KMS-11 (cell line): ENCODE data around the gene VPS11.
"Not testable (repeated sequence)": the region's sequence is repeated elsewhere in the genome, so short reads cannot be mapped to it uniquely, and the experiment has no call there.

Experiments
- H2AFZ ChIP-seq: fragments of 200-600 bp; sonication (generic); 2 replicates; pipeline ENCODE4 v1.6.1; 2016; ENCODE audit warnings: antibody characterized with exemption, mixed run types, low read depth
- H3K27ac ChIP-seq: fragments of 200-600 bp; sonication (generic); 2 replicates; pipeline ENCODE4 v1.6.1; 2016; ENCODE audit warnings: mild to moderate bottlenecking, mixed run types
- H3K27me3 ChIP-seq: fragments of 200-600 bp; sonication (generic); 2 replicates; pipeline ENCODE4 v1.6.1; 2017; ENCODE audit warnings: mild to moderate bottlenecking, low read depth, mixed run types, moderate library complexity; ENCODE audit not compliant: insufficient read depth
- H3K36me3 ChIP-seq: fragments of 200-600 bp; sonication (generic); 2 replicates; pipeline ENCODE4 v1.6.1; 2017; ENCODE audit warnings: mild to moderate bottlenecking, mixed run types; ENCODE audit not compliant: insufficient read depth
- H3K4me1 ChIP-seq: fragments of 200-600 bp; sonication (generic); 2 replicates; pipeline ENCODE4 v1.6.1; 2016; ENCODE audit warnings: mild to moderate bottlenecking, low read depth, mixed run types; ENCODE audit not compliant: poor library complexity, severe bottlenecking
- H3K4me2 ChIP-seq: fragments of 200-600 bp; sonication (generic); 2 replicates; pipeline ENCODE4 v1.7.0; 2016; ENCODE audit warnings: mild to moderate bottlenecking, mixed run types
- H3K4me3 ChIP-seq: fragments of 200-600 bp; sonication (generic); IDR thresholded peaks from 2 replicates; pipeline ENCODE4 v1.6.1; 2017; ENCODE audit warnings: low read depth, low read length, mixed read lengths; ENCODE audit not compliant: insufficient read depth
- H3K79me2 ChIP-seq: fragments of 200-600 bp; sonication (generic); 2 replicates; pipeline ENCODE4 v1.6.1; 2016; ENCODE audit warnings: low read depth, mixed run types; ENCODE audit not compliant: insufficient read depth
- H3K9ac ChIP-seq: fragments of 200-600 bp; sonication (generic); 2 replicates; pipeline ENCODE4 v1.6.1; 2016; ENCODE audit warnings: mild to moderate bottlenecking, mixed run types
- H4K20me1 ChIP-seq: fragments of 200-600 bp; sonication (generic); 2 replicates; pipeline ENCODE4 v1.6.1; 2016; ENCODE audit warnings: mild to moderate bottlenecking, mixed run types; ENCODE audit not compliant: insufficient read depth
- CTCF ChIP-seq: fragments of 200-600 bp; sonication (generic); conservative IDR thresholded peaks from 2 replicates; pipeline ENCODE4 v1.6.1; 2017; ENCODE audit warnings: low read depth, mild to moderate bottlenecking, antibody characterized with exemption, low read length, moderate library complexity, mixed read lengths

VPS11 gene

GRCh38 chr11:119057000-119057769 lies 10.4 kb upstream of the VPS11 start, which contains the start of gene HYOU1:
Gene HYOU1, minus strand, starts transcription at chr11:119057205. Its CDS starts 1,045 bp downstream, at chr11:119056160.
- peaks cover 11% of the 10 kb centered on the region for H3K4me1 ChIP-seq
- H3K27ac ChIP-seq = peak within 1 kb of the TSS; percentile 88
- H3K36me3 ChIP-seq = no peaks in the 10 kb centered on the region
- H3K4me2 ChIP-seq = peak within 1 kb of the TSS; percentile 85
- peaks cover 16% of the 10 kb centered on the region; the same call in 1 of the 2 replicates for H3K79me2 ChIP-seq
- peak within 1 kb of the TSS; percentile 96 for H3K9ac ChIP-seq
- H4K20me1 ChIP-seq = no peaks in the 10 kb centered on the region
- H3K27me3 ChIP-seq = no peaks in the 10 kb centered on the region
- no peak within 1 kb of the TSS for H3K4me3 ChIP-seq
- no peak for TF ChIP-seq CTCF
- peak within 1 kb of the TSS; percentile 55 for H2AFZ ChIP-seq

- not testable (repeated sequence) for H4K20me1 ChIP-seq, H3K4me2 ChIP-seq, H3K27ac ChIP-seq, H3K36me3 ChIP-seq, H2AFZ ChIP-seq, H3K4me3 ChIP-seq, H3K9ac ChIP-seq, H3K27me3 ChIP-seq
- Histone ChIP-seq H3K4me1 (peaks cover 11% of the 10 kb centered on the region), H3K79me2 (peaks cover 16% of the 10 kb centered on the region; the same call in 1 of the 2 replicates)
Measured at GRCh38 chr11:119059128-119059527, 8.5 kb upstream of the VPS11 start.

- H3K4me3 ChIP-seq = no peak overlapping the region
- H3K79me2 ChIP-seq = no peaks in the 10 kb centered on the region; the same call in 1 of the 2 replicates
- TF ChIP-seq CTCF = no peak
- no peaks in the 10 kb centered on the region for H3K36me3 ChIP-seq
- H4K20me1 ChIP-seq = no peaks in the 10 kb centered on the region
- H3K4me1 ChIP-seq = peaks cover 4% of the 10 kb centered on the region
- no peaks in the 10 kb centered on the region for H3K27me3 ChIP-seq
- no peak overlapping the region for H3K9ac ChIP-seq
- no peak overlapping the region for H2AFZ ChIP-seq
- no peak overlapping the region for H3K27ac ChIP-seq
- no peak overlapping the region for H3K4me2 ChIP-seq
Measured at GRCh38 chr11:119061256-119061655, 6.4 kb upstream of the VPS11 start.

- no peak overlapping the region for H3K4me2 ChIP-seq
- H4K20me1 ChIP-seq = no peaks in the 10 kb centered on the region
- no peak overlapping the region for H3K4me3 ChIP-seq
- H3K27me3 ChIP-seq = no peaks in the 10 kb centered on the region
- no peak overlapping the region for H3K9ac ChIP-seq
- no peaks in the 10 kb centered on the region for H3K36me3 ChIP-seq
- TF ChIP-seq CTCF = no peak
- no peak overlapping the region for H2AFZ ChIP-seq
- H3K4me1 ChIP-seq = peaks cover 6% of the 10 kb centered on the region
- H3K27ac ChIP-seq = no peak overlapping the region
- H3K79me2 ChIP-seq = peaks cover under 1% of the 10 kb centered on the region; the same call in 1 of the 2 replicates
Measured at GRCh38 chr11:119062779-119063178, 4.8 kb upstream of the VPS11 start.

- H3K9ac ChIP-seq = no peak overlapping the region
- no peak overlapping the region for H3K4me2 ChIP-seq
- no peak overlapping the region for H3K27ac ChIP-seq
- H3K4me3 ChIP-seq = no peak overlapping the region
- TF ChIP-seq CTCF = peak; percentile 42; the same call in 1 of the 2 replicates
- H3K4me1 ChIP-seq = peaks cover 2% of the 10 kb centered on the region
- H3K79me2 ChIP-seq = peaks cover 5% of the 10 kb centered on the region; the same call in 1 of the 2 replicates
- no peaks in the 10 kb centered on the region for H3K27me3 ChIP-seq
- no peaks in the 10 kb centered on the region for H3K36me3 ChIP-seq
- no peaks in the 10 kb centered on the region for H4K20me1 ChIP-seq
- no peak overlapping the region for H2AFZ ChIP-seq
Measured at GRCh38 chr11:119065369-119065768, 2.2 kb upstream of the VPS11 start.
